Breast epithelium (tissue), 4 donors: ENCODE results near the gene NRXN3. TPM values are rescaled to one million over a fixed set of nuclear protein-coding genes. Genes with fewer than 3 reads are reported as not detected.

Source experiments
- DNase-seq, 2 donors: peaks; one replicate each; pipeline ENCODE4 v3.0.0-alpha.2; 2019; ENCODE audit warnings: low spot score in 2 of 2
- H3K27ac ChIP-seq, 2 donors: fragments of 200-600 bp; sonication (generic) in 1 of 2; one replicate each; pipeline ENCODE4 v1.5.1; 2016 to 2019; ENCODE audit warnings: mild to moderate bottlenecking in 1 of 2
- H3K27me3 ChIP-seq, 2 donors: fragments of 200-600 bp; sonication (generic) in 1 of 2; one replicate each; pipeline versions ENCODE4 v1.5.1 to v1.6.0; 2017 to 2019; ENCODE audit warnings: control low read depth in 1 of 2, mild to moderate bottlenecking in 1 of 2
- H3K36me3 ChIP-seq: fragments of 200-600 bp; one replicate; pipeline ENCODE4 v1.5.1; 2019
- H3K4me1 ChIP-seq, 2 donors: fragments of 200-600 bp; sonication (generic); one replicate each; pipeline ENCODE4 v1.5.1; 2016 to 2019; ENCODE audit warnings: control low read depth in 1 of 2
- H3K4me3 ChIP-seq, 3 donors: fragments of 200-600 bp; sonication (generic); 1 replicate in 2 of 3; 2 replicates in 1 of 3; pipeline ENCODE4 v1.5.1; 2016 to 2019; ENCODE audit warnings: mild to moderate bottlenecking in 3 of 3, moderate library complexity in 2 of 3
- H3K9me3 ChIP-seq, 2 donors: fragments of 200-600 bp; sonication (generic) in 1 of 2; one replicate each; pipeline ENCODE4 v1.5.1; 2016 to 2019; ENCODE audit warnings: control low read depth in 1 of 2
- CTCF ChIP-seq, 3 donors: fragments of 450-650 bp; IDR thresholded peaks; one replicate each; pipeline ENCODE4 v1.5.1; 2016 to 2017; ENCODE audit warnings: antibody characterized with exemption in 3 of 3, mild to moderate bottlenecking in 3 of 3, moderate library complexity in 3 of 3
- POLR2A ChIP-seq: fragments of 450-650 bp; IDR thresholded peaks from one replicate; pipeline ENCODE4 v1.6.1; 2016; ENCODE audit warnings: antibody characterized with exemption, mild to moderate bottlenecking, moderate library complexity
- POLR2AphosphoS5 ChIP-seq, 3 donors: sonication (generic); formaldehyde crosslinking; IDR thresholded peaks; one replicate each; pipeline ENCODE4 v1.6.1; 2017; ENCODE audit warnings: antibody characterized with exemption in 3 of 3
- intact Hi-C: fragments of 100-400 bp; cut with DNase I; formaldehyde crosslinking; loops from one replicate; pipeline ENCODE4 v1.15.1; 2023; ENCODE audit warnings: low total_unique reads
- total RNA-seq, 3 donors: library from RNA; depleted of rRNA; stranded (reverse); fragments of >200 nt; gene quantifications; one replicate each; pipeline ENCODE4 v1.1.0, GENCODE V29; 2016

Gene NRXN3
- total RNA-seq, 3 donors from 2014 or later = 2.9 to 3.6 (median 3.5) TPM

DNA sequence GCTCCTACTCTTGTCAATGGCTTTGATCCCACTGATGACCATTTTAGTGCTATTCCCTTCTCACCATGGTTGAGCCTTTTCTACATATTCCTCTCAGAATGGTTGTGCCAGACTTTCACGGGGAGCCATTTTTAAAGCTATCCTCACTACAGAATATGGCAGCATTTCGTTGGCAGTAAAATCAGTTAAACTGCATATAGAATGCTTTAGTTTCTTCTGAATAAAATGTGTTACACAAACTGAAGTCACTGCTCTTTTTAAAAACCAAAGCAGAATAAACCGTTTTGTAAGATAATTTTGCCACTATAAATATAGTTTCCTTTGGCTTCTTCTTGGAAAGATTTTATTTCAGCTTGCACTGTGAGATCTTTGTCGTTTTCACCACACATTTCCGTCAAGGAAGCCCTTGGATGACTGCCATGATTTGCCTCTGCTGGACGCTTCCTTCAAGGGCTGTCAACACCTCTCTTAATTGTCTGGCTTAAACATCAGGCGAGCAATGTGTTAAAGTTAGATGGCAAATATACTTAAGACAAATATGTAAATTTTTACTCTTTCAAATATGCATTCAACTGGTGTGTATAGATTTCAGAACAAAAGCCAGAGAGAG, 1416.9 kb downstream of the NRXN3 start:
- H3K4me1 ChIP-seq = no peaks in the 10 kb centered on the region
- DNase-seq = no peak
- H3K27me3 ChIP-seq = no peaks in the 10 kb centered on the region
- H3K9me3 ChIP-seq = no peaks in the 10 kb centered on the region
- TF ChIP-seq POLR2AphosphoS5 (IDR thresholded peaks at IDR 0.05) (no peak), CTCF (IDR thresholded peaks at IDR 0.05) (no peak), POLR2A (no peak)
- no peak overlapping the region for H3K4me3 ChIP-seq
- intact Hi-C loops = no loop called here
- H3K27ac ChIP-seq = no peak overlapping the region
- H3K36me3 ChIP-seq = no peaks in the 10 kb centered on the region

GRCh38 chr14:79587875-79588274, 1417.7 kb downstream of the NRXN3 start:
- Histone ChIP-seq H3K36me3 (no peaks in the 10 kb centered on the region), H3K4me3 (no peak overlapping the region), H3K27me3 (no peaks in the 10 kb centered on the region), H3K9me3 (no peaks in the 10 kb centered on the region), H3K4me1 (no peaks in the 10 kb centered on the region), H3K27ac (no peak overlapping the region)
- intact Hi-C loops = no loop called here
- no peak for TF ChIP-seq CTCF (IDR thresholded peaks at IDR 0.05)
- TF ChIP-seq POLR2AphosphoS5 (IDR thresholded peaks at IDR 0.05) = no peak
- TF ChIP-seq POLR2A = no peak
- DNase-seq = no peak

GRCh38 chr14:79588398-79588797, 1418.2 kb downstream of the NRXN3 start:
- Histone ChIP-seq H3K36me3 (no peaks in the 10 kb centered on the region), H3K27me3 (no peaks in the 10 kb centered on the region), H3K9me3 (no peaks in the 10 kb centered on the region), H3K4me3 (no peak overlapping the region), H3K27ac (no peak overlapping the region), H3K4me1 (no peaks in the 10 kb centered on the region)
- DNase-seq = no peak
- intact Hi-C loops = no loop called here
- TF ChIP-seq CTCF (IDR thresholded peaks at IDR 0.05) (no peak), POLR2AphosphoS5 (IDR thresholded peaks at IDR 0.05) (no peak), POLR2A (no peak)

DNA sequence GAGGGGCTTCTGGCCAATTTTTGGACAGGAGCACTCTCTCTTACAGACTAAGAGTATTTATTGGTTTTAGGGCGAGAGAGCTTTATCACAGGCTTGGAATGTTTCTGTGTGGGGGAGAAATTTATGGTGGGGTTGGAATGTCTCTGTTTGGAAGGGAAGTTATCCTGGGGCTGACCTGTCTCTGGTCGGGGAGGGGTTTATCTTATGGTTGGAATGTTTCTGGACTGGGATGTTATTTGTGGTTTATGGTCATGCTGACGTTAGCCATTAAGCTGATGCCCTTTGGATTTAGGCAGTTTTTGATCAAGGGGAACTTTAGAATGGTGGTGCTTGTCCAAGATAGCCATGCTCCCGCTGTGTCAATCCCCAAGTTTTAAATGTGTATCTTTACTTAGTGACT, 1426.4 kb downstream of the NRXN3 start:
- Histone ChIP-seq H3K27ac (no peak overlapping the region), H3K9me3 (no peaks in the 10 kb centered on the region), H3K4me3 (no peak overlapping the region), H3K4me1 (no peaks in the 10 kb centered on the region), H3K36me3 (no peaks in the 10 kb centered on the region), H3K27me3 (no peaks in the 10 kb centered on the region)
- DNase-seq = no peak
- TF ChIP-seq POLR2AphosphoS5 (IDR thresholded peaks at IDR 0.05) (no peak), CTCF (IDR thresholded peaks at IDR 0.05) (no peak), POLR2A (no peak)
- intact Hi-C loops = no loop called here

DNA sequence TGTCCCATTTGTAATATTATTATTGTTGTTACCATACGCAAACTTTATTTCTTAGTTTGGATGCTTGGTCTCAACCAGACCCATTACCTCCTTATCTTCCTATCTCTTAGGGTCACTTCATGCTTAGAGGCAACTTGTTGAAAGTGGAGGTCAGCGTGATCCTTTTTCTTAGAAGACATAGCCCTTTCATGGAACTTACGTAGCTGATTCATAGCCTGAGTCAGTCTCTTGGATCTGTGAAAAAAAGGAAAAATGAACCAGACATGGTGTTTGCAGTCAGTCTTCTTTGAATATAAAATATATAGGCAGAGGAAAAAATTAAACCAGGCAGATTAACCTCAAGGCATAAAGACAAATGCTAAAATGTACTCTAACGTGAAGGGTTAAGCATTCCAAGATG, 1427.4 kb downstream of the NRXN3 start:
- no peaks in the 10 kb centered on the region for H3K9me3 ChIP-seq
- no peaks in the 10 kb centered on the region for H3K4me1 ChIP-seq
- intact Hi-C loops = no loop called here
- no peaks in the 10 kb centered on the region for H3K27me3 ChIP-seq
- H3K27ac ChIP-seq = no peak overlapping the region
- H3K4me3 ChIP-seq = no peak overlapping the region
- TF ChIP-seq POLR2AphosphoS5 (IDR thresholded peaks at IDR 0.05) (no peak), POLR2A (no peak), CTCF (IDR thresholded peaks at IDR 0.05) (no peak)
- no peaks in the 10 kb centered on the region for H3K36me3 ChIP-seq
- no peak for DNase-seq
